HEK293 (cell line): ENCODE measurements around the gene ARL15.

ENCODE experiments used
- CTCF ChIA-PET: fragments of 350-600 bp; formaldehyde crosslinking; extraction: SDS; loops from one replicate; lab custom pipeline; 2021; ENCODE audit warnings: antibody characterized with exemption; lab: Yijun Ruan, JAX
- POLR2A ChIA-PET: fragments of 300-600 bp; formaldehyde crosslinking; extraction: SDS; loops from one replicate; lab custom pipeline; 2020; ENCODE audit warnings: antibody characterized with exemption, inconsistent platforms; lab: Yijun Ruan, JAX
- H3K27ac ChIP-seq: fragments of 200-500 bp; sonication (Bioruptor generic); 2 replicates; pipeline ENCODE4 v1.5.1; 2014; ENCODE audit warnings: low read depth, low read length, control low read depth, inconsistent platforms; ENCODE audit errors: extremely low read depth
- H3K36me3 ChIP-seq, 2 experiments: fragments of 200-500 bp in 1 of 2; sonication (Bioruptor generic) in 1 of 2; 1 replicate in 1 of 2; 2 replicates in 1 of 2; pipeline ENCODE4 v1.5.1; 2014 to 2017; ENCODE audit warnings: inconsistent platforms in 2 of 2, low read length in 2 of 2; ENCODE audit not compliant: control insufficient read depth in 2 of 2, insufficient read depth in 1 of 2
- H3K4me1 ChIP-seq: fragments of 200-500 bp; sonication (Bioruptor generic); 2 replicates; pipeline ENCODE4 v1.5.1; 2014; ENCODE audit warnings: mild to moderate bottlenecking, low read length, inconsistent platforms; ENCODE audit not compliant: control insufficient read depth, insufficient read depth
- H3K4me3 ChIP-seq: 2 replicates; pipeline ENCODE4 v1.5.1; 2011; ENCODE audit warnings: low read depth, mild to moderate bottlenecking, control low read depth, low read length, moderate library complexity
- H3K9me3 ChIP-seq: fragments of 200-500 bp; sonication (Bioruptor generic); 2 replicates; pipeline ENCODE4 v1.5.1; 2014; ENCODE audit warnings: low read depth, low read length, inconsistent platforms; ENCODE audit not compliant: control insufficient read depth, insufficient read depth
- BCL11B ChIP-seq: fragments of 450-650 bp; formaldehyde crosslinking; IDR thresholded peaks from 2 replicates; pipeline ENCODE4 v1.5.1; 2016; ENCODE audit warnings: low read depth, missing biosample characterization, missing genetic modification characterization
- GFI1B ChIP-seq: fragments of 450-650 bp; formaldehyde crosslinking; IDR thresholded peaks from 2 replicates; pipeline ENCODE4 v1.5.1; 2016; ENCODE audit warnings: missing biosample characterization, missing genetic modification characterization
- GLI4 ChIP-seq: fragments of 450-650 bp; formaldehyde crosslinking; IDR thresholded peaks from 2 replicates; pipeline ENCODE4 v1.5.1; 2016; ENCODE audit warnings: missing biosample characterization, missing genetic modification characterization
- HOXD13 ChIP-seq: sonication (generic); formaldehyde crosslinking; IDR thresholded peaks from 2 replicates; pipeline ENCODE4 v1.8.0; 2022; ENCODE audit warnings: missing genetic modification reagents, borderline replicate concordance
- KLF8 ChIP-seq: fragments of 450-650 bp; formaldehyde crosslinking; IDR thresholded peaks from 2 replicates; pipeline ENCODE4 v1.5.1; 2016; ENCODE audit warnings: missing biosample characterization, missing genetic modification characterization
- KLF9 ChIP-seq: fragments of 450-650 bp; formaldehyde crosslinking; IDR thresholded peaks from 2 replicates; pipeline ENCODE4 v1.5.1; 2016; ENCODE audit warnings: missing biosample characterization, missing genetic modification characterization, low read depth
- SALL2 ChIP-seq: fragments of 450-650 bp; formaldehyde crosslinking; IDR thresholded peaks from 2 replicates; pipeline ENCODE4 v1.5.0; 2017; ENCODE audit warnings: missing biosample characterization, mild to moderate bottlenecking, missing genetic modification characterization, borderline replicate concordance
- ZNF184 ChIP-seq: fragments of 450-650 bp; IDR thresholded peaks from 2 replicates; pipeline ENCODE4 v1.5.1; 2018; ENCODE audit warnings: missing biosample characterization, mild to moderate bottlenecking, missing genetic modification characterization
- ZNF202 ChIP-seq: fragments of 450-650 bp; formaldehyde crosslinking; IDR thresholded peaks from 2 replicates; pipeline ENCODE4 v1.5.1; 2016; ENCODE audit warnings: missing biosample characterization, missing genetic modification characterization, borderline replicate concordance
- ZNF404 ChIP-seq: fragments of 450-650 bp; formaldehyde crosslinking; IDR thresholded peaks from 2 replicates; pipeline ENCODE4 v1.5.1; 2017; ENCODE audit warnings: missing biosample characterization, missing genetic modification characterization
- ZNF423 ChIP-seq: fragments of 450-650 bp; formaldehyde crosslinking; IDR thresholded peaks from 2 replicates; pipeline ENCODE4 v1.5.1; 2016; ENCODE audit warnings: missing biosample characterization, missing genetic modification characterization
- ZNF548 ChIP-seq: fragments of 450-650 bp; formaldehyde crosslinking; IDR thresholded peaks from 2 replicates; pipeline ENCODE4 v1.5.1; 2016; ENCODE audit warnings: missing biosample characterization, missing genetic modification characterization
- ZNF623 ChIP-seq: fragments of 450-650 bp; formaldehyde crosslinking; IDR thresholded peaks from 2 replicates; pipeline ENCODE4 v1.5.1; 2016; ENCODE audit warnings: missing biosample characterization, missing genetic modification characterization
- ZNF747 ChIP-seq: fragments of 450-650 bp; formaldehyde crosslinking; IDR thresholded peaks from 2 replicates; pipeline ENCODE4 v1.5.1; 2016; ENCODE audit warnings: missing biosample characterization, missing genetic modification characterization
- ZSCAN30 ChIP-seq: fragments of 450-650 bp; IDR thresholded peaks from 2 replicates; pipeline ENCODE4 v1.5.1; 2018; ENCODE audit warnings: missing biosample characterization, mild to moderate bottlenecking, missing genetic modification characterization, moderate library complexity
- TF ChIP-seq, protein P1 (sequence below): fragments of 450-650 bp; formaldehyde crosslinking; IDR thresholded peaks from 2 replicates; pipeline ENCODE4 v1.5.1; 2016; ENCODE audit warnings: missing biosample characterization, missing genetic modification characterization, low read depth
- TF ChIP-seq, protein P2 (sequence below): fragments of 450-650 bp; IDR thresholded peaks from 2 replicates; pipeline ENCODE4 v1.5.1; 2018; ENCODE audit warnings: missing biosample characterization, mild to moderate bottlenecking, missing genetic modification characterization
- TF ChIP-seq, protein P3 (sequence below): fragments of 450-650 bp; formaldehyde crosslinking; IDR thresholded peaks from 2 replicates; pipeline ENCODE4 v1.5.1; 2016; ENCODE audit warnings: missing biosample characterization, missing genetic modification characterization
- TF ChIP-seq, protein P4 (sequence below): fragments of 450-650 bp; formaldehyde crosslinking; IDR thresholded peaks from 2 replicates; pipeline ENCODE4 v1.5.1; 2016; ENCODE audit warnings: missing biosample characterization, missing genetic modification characterization
- TF ChIP-seq, protein P5 (sequence below): fragments of 450-650 bp; formaldehyde crosslinking; IDR thresholded peaks from 2 replicates; pipeline ENCODE4 v1.5.1; 2016; ENCODE audit warnings: missing biosample characterization, missing genetic modification characterization, borderline replicate concordance

ARL15 gene

DNA sequence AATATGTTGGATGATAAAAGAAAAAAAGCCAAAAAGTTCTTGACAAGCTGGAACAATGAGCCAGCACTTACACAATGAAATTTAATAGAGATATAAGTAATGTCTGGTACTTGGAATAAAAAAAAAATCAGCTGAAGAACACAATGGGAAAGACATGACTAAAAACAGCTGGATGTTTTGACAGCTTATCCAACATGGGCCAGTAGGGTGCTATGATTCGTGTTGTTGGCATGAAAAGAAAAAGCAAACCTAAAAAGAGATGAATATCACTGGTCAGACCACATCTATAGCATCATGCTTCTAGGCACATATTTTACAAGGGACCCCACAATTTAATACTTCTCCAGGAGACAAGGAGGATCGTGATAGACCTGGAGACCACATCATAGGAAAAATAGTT is 175.3 kb downstream of the ARL15 start:
- H3K4me3 ChIP-seq, result no peak overlapping the region
- CTCF ChIA-PET, result interaction anchor here (0.7 kb wide), 1 partner anchor 191 kb away, joined by 3 read pairs; no protein-coding TSS in a partner anchor
- TF ChIP-seq ZSCAN30 (tag by site-specific recombination) (no peak), BCL11B (tag by site-specific recombination) (no peak), ZNF404 (tag by site-specific recombination) (no peak), KLF9 (tag by site-specific recombination) (no peak), ZNF548 (tag by site-specific recombination) (no peak), ZNF423 (tag by site-specific recombination) (no peak)
- TF ChIP-seq, protein P1, sequence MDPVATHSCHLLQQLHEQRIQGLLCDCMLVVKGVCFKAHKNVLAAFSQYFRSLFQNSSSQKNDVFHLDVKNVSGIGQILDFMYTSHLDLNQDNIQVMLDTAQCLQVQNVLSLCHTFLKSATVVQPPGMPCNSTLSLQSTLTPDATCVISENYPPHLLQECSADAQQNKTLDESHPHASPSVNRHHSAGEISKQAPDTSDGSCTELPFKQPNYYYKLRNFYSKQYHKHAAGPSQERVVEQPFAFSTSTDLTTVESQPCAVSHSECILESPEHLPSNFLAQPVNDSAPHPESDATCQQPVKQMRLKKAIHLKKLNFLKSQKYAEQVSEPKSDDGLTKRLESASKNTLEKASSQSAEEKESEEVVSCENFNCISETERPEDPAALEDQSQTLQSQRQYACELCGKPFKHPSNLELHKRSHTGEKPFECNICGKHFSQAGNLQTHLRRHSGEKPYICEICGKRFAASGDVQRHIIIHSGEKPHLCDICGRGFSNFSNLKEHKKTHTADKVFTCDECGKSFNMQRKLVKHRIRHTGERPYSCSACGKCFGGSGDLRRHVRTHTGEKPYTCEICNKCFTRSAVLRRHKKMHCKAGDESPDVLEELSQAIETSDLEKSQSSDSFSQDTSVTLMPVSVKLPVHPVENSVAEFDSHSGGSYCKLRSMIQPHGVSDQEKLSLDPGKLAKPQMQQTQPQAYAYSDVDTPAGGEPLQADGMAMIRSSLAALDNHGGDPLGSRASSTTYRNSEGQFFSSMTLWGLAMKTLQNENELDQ (tag by site-specific recombination), result no peak
- no peaks in the 10 kb centered on the region for H3K9me3 ChIP-seq
- 0 out of 2 replicates have a peak, but pooled peaks cover 4% of the 10 kb centered on the region for H3K4me1 ChIP-seq
- H3K36me3 ChIP-seq, result no peaks in the 10 kb centered on the region
- no peak overlapping the region for H3K27ac ChIP-seq
- POLR2A ChIA-PET, result no interaction called here

DNA sequence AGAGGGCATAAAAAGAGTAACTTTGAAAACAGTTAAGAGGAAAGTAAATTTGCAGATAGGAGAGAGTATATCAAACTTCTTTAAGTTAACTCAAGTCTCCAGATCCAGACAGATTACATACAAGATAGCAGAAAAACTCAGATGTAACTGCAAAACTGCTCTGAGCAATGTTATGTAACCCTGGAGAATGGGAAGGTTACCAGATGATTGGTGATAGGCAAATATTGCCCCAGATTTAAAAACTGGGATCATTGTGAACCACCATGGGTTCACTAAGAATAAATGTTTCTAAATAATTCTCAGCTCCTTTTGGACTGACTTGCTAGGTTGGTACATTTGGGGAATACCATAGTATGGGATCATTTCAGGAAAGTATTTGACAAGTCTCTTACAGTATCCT is 176.5 kb downstream of the ARL15 start:
- Histone ChIP-seq H3K4me1 (0 out of 2 replicates have a peak, but pooled peaks cover 4% of the 10 kb centered on the region), H3K9me3 (no peaks in the 10 kb centered on the region), H3K27ac (no peak overlapping the region), H3K36me3 (no peaks in the 10 kb centered on the region), H3K4me3 (no peak overlapping the region)
- ChIA-PET POLR2A (no interaction called here), CTCF (interaction anchor here (0.6 kb wide), 2 partner anchors 702 to 1858 kb away, joined by 3 to 4 read pairs; no protein-coding TSS in a partner anchor)
- TF ChIP-seq GFI1B (tag by site-specific recombination), result no peak

DNA sequence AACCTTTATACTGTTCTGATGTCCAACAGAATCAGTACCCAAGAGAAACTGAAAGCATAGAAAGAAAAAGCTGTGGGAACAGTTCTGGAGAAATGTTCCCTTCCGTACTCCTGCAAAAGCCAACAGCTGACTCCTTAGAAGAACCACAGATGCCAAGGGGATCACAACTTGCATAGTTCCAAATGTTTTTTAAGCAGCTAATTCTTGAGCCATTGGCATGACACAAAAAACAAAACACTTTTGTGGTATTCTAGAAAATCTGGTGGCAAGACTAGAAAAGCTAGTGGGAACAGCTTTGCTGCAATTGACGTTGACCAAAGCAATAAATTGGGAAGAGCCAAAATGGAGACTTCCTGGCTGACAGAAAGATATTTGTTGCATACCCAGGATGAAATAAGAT is 189.9 kb downstream of the ARL15 start:
- H3K9me3 ChIP-seq, result no peaks in the 10 kb centered on the region
- TF ChIP-seq HOXD13 (no peak), GLI4 (tag by site-specific recombination) (no peak), KLF8 (no peak), ZNF184 (no peak), ZNF548 (tag by site-specific recombination) (no peak), SALL2 (tag by site-specific recombination) (no peak), ZNF747 (no peak), ZNF623 (tag by site-specific recombination) (no peak), ZNF202 (no peak)
- TF ChIP-seq, protein P2, sequence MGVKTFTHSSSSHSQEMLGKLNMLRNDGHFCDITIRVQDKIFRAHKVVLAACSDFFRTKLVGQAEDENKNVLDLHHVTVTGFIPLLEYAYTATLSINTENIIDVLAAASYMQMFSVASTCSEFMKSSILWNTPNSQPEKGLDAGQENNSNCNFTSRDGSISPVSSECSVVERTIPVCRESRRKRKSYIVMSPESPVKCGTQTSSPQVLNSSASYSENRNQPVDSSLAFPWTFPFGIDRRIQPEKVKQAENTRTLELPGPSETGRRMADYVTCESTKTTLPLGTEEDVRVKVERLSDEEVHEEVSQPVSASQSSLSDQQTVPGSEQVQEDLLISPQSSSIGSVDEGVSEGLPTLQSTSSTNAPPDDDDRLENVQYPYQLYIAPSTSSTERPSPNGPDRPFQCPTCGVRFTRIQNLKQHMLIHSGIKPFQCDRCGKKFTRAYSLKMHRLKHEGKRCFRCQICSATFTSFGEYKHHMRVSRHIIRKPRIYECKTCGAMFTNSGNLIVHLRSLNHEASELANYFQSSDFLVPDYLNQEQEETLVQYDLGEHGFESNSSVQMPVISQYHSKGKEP (tag by site-specific recombination), result no peak
- TF ChIP-seq, protein P3, sequence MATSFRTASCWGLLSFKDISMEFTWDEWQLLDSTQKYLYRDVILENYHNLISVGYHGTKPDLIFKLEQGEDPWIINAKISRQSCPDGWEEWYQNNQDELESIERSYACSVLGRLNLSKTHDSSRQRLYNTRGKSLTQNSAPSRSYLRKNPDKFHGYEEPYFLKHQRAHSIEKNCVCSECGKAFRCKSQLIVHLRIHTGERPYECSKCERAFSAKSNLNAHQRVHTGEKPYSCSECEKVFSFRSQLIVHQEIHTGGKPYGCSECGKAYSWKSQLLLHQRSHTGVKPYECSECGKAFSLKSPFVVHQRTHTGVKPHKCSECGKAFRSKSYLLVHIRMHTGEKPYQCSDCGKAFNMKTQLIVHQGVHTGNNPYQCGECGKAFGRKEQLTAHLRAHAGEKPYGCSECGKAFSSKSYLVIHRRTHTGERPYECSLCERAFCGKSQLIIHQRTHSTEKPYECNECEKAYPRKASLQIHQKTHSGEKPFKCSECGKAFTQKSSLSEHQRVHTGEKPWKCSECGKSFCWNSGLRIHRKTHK (tag by site-specific recombination), result no peak
- TF ChIP-seq, protein P4, sequence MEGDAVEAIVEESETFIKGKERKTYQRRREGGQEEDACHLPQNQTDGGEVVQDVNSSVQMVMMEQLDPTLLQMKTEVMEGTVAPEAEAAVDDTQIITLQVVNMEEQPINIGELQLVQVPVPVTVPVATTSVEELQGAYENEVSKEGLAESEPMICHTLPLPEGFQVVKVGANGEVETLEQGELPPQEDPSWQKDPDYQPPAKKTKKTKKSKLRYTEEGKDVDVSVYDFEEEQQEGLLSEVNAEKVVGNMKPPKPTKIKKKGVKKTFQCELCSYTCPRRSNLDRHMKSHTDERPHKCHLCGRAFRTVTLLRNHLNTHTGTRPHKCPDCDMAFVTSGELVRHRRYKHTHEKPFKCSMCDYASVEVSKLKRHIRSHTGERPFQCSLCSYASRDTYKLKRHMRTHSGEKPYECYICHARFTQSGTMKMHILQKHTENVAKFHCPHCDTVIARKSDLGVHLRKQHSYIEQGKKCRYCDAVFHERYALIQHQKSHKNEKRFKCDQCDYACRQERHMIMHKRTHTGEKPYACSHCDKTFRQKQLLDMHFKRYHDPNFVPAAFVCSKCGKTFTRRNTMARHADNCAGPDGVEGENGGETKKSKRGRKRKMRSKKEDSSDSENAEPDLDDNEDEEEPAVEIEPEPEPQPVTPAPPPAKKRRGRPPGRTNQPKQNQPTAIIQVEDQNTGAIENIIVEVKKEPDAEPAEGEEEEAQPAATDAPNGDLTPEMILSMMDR (tag by site-specific recombination), result no peak
- TF ChIP-seq, protein P5, sequence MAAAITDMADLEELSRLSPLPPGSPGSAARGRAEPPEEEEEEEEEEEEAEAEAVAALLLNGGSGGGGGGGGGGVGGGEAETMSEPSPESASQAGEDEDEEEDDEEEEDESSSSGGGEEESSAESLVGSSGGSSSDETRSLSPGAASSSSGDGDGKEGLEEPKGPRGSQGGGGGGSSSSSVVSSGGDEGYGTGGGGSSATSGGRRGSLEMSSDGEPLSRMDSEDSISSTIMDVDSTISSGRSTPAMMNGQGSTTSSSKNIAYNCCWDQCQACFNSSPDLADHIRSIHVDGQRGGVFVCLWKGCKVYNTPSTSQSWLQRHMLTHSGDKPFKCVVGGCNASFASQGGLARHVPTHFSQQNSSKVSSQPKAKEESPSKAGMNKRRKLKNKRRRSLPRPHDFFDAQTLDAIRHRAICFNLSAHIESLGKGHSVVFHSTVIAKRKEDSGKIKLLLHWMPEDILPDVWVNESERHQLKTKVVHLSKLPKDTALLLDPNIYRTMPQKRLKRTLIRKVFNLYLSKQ (tag by site-specific recombination), result no peak
- TF ChIP-seq, all 188 proteins: peak for 0
- POLR2A ChIA-PET, result no interaction called here
- no peaks in the 10 kb centered on the region for H3K36me3 ChIP-seq
- no peak overlapping the region for H3K27ac ChIP-seq
- CTCF ChIA-PET, result no interaction called here
- H3K4me3 ChIP-seq, result no peak overlapping the region
- H3K4me1 ChIP-seq, result 0 out of 2 replicates have a peak, but pooled peaks cover 5% of the 10 kb centered on the region
